IPS DF 4.7 (cell line): ENCODE measurements around the gene DMC1.

Experiments
- DNase-seq: peaks from one replicate; pipeline ENCODE4 v3.0.0-alpha.2; 2013; ENCODE audit warnings: low spot score; ENCODE audit errors: extremely low read depth

Gene DMC1

GRCh38 chr22:38567531-38568285 is 2.3 kb downstream of the DMC1 start:
- no peak for DNase-seq

DNA sequence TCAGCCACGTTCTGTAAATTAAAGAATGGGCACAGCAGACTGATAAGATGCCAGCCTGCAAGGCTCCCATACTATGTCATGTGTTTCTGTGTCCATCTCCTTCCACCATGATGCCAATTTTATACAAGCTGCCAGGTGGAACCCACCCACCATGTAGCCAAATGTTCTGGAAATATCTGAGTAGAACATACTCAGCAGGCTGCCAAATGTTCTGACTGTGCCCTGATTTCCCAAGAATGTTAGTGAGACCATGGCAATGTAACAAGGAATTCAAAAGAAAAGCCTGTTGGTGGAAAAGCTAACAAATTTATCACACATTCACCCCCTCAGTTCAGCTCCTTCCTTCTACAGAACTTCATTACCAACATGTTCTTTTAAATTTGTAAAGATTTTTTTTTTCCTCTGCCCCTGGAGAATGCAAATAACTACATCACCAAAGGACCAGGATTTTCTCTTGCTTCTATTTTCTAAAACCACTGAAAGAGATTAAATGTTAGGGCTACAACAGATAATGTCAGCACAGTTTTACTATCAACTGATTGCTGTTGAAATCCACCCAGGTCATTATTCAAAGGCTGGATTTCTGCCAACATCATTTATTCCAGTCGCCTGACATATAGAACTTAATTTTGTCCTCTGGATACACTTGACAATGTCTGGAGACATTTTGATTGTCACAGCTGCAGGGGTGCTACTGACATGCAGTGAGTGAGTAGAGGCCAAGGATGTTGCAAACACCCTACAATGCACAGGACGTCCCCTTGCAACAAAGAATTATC is 3.1 kb downstream of the DMC1 start:
- no peak for DNase-seq

GRCh38 chr22:38565441-38565840 is 4.5 kb downstream of the DMC1 start:
- no peak for DNase-seq

DNA sequence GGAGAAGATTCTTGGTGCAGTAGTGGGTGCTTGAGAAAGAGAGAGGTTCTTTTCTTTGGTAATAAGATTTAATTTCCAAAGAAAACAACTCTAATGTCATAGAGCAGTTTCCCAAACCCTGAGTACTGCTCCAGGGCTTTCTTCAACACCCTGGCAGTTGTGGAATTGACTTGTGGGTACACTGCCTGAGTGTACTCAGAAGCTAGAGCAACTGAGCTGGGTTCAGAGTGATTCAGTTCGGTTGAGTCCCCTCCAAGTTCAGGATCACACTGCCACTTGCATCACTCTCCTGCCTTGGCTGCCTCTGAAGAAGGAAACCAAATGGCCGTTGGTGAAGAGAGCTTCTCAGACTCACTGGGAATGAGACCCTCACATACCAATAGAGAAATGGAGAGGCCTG is 5.3 kb downstream of the DMC1 start:
- DNase-seq = no peak

GRCh38 chr22:38554281-38554680 is 15.7 kb downstream of the DMC1 start:
- no peak for DNase-seq

GRCh38 chr22:38549101-38549894 is 20.7 kb downstream of the DMC1 start:
- no peak for DNase-seq

- DNase-seq = no peak
These were observed 29.3 kb downstream of the DMC1 start for GRCh38 chr22:38540701-38541100.

DNA sequence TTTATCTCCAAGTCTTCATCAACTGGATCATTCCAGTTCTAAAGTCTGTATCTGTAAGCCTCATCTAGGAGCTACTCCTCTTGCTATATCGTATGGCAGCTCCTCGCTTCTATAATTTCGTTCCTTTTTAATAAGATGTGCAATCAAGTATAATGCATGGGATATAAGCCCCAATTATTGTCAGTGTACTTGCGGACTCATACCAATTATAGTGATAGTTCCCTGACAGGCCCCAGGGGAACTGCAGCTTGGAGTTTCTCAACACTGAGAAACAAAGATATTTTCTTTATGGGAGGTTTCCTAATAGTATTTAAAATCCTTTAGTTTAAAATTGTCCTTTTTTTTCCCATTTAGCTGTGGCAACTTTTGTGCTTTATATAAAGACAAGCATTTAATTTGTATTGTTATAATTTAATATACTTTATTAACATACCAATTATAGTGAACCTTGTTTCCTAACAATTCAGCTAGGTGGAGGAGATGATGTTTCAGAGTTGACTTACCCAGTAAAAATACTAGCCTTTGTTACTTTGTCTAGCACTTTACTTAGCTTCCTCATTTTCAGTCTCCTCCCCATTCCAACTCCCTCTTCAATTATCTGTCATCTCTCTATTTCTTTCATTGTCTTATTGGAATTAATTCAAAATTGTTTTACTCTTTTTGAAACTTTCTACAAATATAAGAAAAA is 38.6 kb downstream of the DMC1 start:
- DNase-seq = no peak

DNA sequence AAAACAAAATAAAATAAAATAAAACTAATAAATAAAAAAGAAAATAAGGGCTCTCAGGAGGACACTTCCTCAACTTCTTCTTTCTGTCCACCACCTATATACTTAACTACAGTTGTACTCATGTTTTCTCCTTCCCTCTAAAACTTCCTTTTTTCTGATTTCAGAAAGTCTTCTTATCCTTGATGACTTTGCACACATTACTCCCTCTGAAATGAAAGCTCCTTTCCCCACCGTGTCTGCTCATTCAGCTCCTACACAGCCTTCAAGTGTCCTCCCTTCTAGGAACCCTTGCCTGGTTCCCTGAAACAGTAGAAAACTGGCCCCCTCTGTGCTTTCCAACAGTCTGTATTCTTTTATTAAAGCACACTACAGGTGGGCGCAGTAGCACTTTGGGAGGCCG is 45.6 kb downstream of the DMC1 start:
- DNase-seq = no peak

DNA sequence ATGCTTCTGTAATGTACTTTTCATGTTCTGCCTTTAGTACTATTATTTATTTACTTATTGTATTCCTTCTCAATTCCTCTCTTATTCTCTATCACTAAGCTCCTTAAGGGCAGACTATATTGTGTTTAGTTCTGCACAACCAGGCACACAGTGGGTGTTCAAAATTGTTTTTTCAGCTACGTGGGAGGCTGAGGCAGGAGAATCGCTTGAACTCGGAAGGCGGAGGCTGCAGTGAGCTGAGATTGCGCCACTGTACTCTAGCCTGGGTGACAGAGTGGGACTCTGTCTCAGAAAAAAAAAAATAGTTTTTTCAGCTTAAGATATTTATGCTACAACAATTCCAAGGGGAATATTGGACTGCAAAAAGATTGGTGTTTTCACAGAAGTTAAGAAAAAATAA is 46.5 kb downstream of the DMC1 start:
- no peak for DNase-seq

GRCh38 chr22:38523029-38523428 is 47.0 kb downstream of the DMC1 start:
- no peak for DNase-seq

- DNase-seq = no peak
These were observed 50.3 kb downstream of the DMC1 start for GRCh38 chr22:38519453-38520250.

DNA sequence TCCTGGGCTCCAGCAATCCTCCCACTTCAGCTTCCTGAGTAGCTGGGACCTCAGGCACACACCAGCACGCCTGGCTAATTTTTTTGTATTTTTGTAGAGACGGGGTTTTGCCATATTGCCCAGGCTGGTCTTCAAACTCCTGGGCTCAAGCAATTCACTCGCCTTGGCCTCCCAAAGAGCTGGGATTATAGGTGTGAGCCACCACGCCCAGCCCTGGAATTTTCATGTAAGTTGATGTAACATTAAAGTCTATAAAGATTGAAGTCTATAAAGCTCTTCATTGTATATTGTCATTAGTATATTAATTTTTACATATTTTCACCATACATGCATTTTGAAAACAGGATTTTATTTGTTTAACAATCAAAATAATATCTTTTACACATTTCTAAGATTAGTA is 51.4 kb downstream of the DMC1 start:
- DNase-seq = no peak

- DNase-seq = peak; percentile 46
These were observed 56.9 kb downstream of the DMC1 start for GRCh38 chr22:38513063-38513462.

- DNase-seq = no peak
These were observed 59.5 kb downstream of the DMC1 start for GRCh38 chr22:38510416-38510970.

DNA sequence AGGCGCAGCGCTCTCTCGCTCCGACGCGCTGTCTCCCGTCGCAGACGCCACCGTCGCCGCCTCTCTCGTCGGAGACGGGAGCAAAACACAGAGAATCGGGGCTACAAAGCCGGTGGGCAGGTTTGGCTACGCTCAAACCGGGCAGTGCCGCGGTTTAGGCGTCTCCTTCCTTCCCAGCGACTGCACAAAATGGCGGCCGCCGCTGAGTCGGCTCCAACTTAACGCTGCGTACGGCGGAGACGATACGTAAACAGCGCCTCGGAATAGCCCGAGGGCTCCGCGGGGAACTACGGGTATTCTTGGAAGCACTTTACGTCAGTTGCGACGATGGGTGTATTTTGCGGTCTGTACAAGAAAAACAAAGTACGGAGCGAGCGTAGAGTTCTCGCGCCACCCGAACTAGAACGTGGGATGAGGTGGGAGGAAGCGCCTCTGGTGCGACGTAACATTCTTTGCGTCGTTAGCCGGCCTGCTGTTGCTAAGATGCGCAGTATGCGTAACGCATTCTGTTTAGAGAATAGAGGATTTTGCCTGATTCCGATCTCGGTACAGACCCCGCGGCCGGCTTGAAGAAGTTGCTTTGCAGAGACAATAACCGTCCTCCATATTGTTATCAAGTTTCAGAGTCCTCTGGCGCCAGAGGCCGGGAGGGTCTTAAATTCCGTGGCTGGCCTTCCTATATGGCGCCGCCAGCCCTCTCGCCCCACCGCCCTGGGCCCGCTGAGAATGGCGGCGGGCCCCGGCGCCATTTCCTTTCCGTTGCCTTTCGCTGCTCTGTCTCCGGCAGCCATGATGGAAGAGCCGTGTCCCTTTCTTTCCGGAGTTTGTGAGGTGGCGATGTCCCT is 63.6 kb downstream of the DMC1 start, which contains the start of gene DDX17:
Gene DDX17, minus strand, starts transcription at position 194 of the 845 bp plus-strand sequence.
- DNase-seq = peak; percentile 95

- no peak for DNase-seq
These were observed 64.4 kb downstream of the DMC1 start for GRCh38 chr22:38505541-38506117.

DNA sequence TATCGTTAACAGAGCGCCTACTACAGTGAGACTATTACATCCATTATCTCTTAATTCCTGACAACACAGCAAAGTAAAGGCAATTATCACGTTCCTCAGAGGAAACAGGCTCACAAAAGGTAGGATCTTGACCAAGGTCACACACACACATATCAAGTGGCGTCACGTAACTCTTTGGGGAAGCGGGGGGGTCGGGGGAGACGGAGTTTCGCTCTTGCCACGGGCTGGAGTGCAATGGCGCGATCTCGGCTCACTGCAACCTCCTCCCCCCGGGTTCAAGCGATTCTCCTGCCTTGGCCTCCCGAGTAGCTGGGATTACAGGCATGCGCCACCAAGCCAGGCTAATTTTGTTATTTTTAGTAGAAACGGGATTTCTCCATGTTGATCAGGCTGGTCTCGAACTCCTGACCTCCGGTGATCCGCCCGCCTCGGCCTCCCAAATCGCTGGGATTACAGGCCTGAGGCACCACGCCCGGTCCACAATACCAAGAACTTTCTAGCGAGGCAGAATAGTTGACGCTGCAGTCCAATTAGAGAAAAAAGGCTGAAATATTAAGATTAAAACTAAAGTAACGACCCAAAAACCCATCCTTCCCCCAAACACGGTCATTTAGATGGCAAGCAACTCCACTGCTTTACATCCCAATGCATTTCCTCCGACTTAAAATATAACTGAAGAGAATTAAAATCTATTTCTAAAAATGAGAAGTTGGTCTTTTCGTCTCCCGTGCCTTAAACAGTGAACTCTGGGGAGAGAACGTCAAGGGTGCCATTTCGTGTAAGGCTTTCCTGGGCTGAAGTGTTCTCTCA is 65.0 kb downstream of the DMC1 start:
- no peak for DNase-seq
